IPS DF 4.7 (cell line): ENCODE data around the gene TAS2R60.
"Not testable (repeated sequence)": the region's sequence is repeated elsewhere in the genome, so short reads cannot be mapped to it uniquely, and the experiment has no call there.

Experiments
- DNase-seq: peaks from one replicate; pipeline ENCODE4 v3.0.0-alpha.2; 2013; ENCODE audit warnings: low spot score; ENCODE audit errors: extremely low read depth

The TAS2R60 gene

DNA sequence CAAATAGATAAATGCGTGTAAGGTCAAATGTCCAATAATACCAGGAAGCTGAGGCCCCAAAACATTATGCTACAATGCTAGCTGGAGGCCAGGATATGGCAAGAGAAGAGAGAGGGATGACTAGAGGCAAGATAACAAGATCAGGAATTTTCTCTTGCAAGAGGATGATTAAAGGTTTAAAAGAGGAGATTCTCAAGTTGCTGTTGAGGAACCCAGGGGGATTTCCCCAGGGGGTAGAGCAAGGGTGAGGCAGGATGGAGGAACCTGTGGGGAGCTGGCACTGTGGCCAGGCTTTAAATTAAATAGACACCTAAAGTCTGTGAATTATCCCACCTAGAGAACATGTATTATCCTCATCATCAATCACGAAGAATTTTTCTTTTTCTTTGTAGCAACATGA lies 3.4 kb upstream of the TAS2R60 start:
- no peak for DNase-seq

DNA sequence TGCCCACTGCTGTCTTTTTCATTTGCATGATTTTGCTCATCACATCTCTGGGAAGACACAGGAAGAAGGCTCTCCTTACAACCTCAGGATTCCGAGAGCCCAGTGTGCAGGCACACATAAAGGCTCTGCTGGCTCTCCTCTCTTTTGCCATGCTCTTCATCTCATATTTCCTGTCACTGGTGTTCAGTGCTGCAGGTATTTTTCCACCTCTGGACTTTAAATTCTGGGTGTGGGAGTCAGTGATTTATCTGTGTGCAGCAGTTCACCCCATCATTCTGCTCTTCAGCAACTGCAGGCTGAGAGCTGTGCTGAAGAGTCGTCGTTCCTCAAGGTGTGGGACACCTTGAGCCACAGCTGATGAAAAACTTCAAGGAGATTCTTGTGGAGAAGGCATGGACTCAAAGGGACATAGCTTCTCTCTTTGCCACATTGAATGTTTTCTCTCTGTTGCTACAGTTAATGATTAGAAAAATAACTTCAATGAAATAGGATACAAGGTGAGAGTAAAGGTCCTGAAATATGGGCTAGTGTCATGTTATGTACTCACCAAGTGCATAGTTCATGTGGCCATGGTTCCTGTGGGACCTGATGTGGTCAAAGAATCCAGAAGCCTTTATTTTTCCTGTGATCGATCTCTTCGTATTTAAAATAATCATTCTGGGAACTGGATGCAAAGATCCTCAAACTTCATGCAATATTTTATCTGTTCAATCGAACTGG lies 970 bp downstream of the TAS2R60 start:
- DNase-seq: no peak

DNA sequence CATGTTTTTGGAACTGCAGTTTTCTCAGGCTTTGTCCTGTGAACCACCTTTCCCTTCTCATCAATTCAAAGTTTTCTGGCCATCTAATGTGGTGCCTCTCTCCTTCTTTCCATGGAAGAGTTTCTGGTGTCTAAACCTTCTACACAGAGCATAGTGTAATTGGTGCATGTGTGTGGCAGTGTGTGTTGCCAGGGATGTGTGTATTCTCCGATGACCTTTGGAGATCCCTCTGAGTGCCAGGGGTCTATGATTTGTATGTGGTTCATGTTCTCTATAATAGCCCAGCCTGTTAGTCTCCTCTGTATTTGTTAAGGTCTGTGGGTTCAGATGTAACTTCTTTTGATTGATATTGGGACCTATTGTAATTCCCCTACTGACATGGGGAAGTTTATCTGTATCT lies 1.5 kb downstream of the TAS2R60 start:
- DNase-seq: no peak

DNA sequence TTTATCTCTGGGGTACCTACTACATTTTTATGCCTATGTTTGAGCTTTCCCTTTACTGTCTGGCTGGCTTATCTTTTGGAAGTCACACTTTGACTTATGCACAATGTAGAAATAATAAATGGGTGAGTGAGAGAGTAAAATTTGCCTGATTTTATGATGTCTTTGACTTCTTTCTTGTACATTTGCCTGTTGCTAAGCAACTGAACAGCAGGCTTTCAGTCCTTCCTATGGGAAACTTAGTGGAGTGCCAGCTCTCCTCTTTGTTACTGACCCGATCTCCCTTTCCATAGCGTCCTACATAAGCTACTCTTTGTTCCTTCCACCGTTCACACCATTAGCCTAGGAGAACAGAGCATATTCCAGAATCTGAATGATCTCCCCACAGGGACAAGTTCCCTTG lies 4.2 kb downstream of the TAS2R60 start:
- DNase-seq: no peak

DNA sequence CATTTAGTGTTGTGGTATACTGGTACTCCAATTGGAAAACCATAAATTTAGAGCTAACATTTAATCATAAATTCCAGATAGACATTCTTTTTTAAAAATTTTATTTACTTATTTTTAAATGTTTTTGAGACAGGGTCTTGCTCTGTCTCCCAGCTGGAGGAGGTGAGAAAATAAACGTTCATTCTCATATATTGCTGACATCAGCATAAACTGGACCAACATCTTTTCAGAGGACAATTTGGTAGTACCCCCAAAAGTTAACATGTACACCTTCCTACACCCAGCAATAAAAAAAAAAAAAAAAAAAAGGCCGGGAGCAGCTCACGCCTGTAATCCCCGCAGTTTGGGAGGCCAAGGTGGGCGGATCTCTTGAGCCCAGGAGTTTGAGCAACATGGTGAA lies 5.2 kb downstream of the TAS2R60 start:
- no peak for DNase-seq

DNA sequence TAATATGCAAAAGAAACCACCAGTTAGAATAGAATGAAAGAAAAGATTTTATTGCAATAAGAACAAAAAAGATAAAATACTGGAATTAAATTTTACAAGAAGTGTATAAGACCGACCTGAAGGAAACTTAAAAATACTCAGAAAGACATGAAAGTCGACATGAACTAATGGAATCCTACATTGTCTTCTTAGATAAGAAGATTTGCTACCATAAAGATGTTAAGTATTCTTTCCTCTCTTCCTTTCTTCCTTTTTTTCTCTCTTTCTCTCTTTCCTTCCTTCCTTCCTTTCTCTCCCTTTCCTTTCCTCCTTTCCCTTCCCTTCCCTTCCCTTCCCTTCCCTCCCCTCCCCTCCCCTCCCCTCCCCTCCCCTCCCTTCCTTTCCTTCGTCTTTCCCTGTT lies 6.5 kb downstream of the TAS2R60 start:
- no peak for DNase-seq

DNA sequence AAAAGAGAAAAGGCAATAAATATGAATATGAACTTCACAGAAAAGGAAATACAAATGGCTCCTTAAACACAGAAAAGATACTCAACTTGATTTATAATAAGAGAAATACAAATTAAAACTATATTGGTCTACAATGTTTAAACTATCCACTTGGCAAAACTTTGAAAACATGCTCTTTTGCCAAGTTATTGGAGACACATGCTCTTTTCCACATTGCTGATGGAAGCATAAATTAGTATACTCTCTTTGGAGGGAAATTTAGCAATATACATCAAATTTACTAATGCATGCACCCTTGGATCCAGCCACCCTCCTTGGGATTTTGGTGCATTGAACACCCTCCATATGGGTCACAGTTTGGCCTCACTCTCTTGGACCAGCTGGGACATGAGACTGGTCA lies 7.9 kb downstream of the TAS2R60 start:
- DNase-seq: no peak

DNA sequence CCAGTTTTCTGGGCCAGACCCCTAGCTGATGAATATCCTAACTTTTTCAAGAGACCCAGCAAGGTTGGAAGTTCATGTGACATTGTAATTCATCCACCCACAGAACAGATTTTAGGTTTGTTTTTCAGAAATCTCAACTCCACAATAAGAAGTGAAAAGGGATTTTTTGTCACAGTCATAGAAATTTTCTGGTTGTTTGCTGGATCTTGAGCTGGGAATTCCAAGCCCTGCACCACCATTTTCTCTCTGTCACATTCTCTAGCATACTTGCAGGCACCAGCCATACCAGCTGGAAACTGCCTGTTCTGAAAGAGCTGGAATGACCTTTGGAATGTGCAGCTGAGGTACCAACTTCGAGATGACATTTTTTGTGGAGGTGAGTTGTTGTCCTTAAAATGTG lies 8.5 kb downstream of the TAS2R60 start:
- no peak for DNase-seq

DNA sequence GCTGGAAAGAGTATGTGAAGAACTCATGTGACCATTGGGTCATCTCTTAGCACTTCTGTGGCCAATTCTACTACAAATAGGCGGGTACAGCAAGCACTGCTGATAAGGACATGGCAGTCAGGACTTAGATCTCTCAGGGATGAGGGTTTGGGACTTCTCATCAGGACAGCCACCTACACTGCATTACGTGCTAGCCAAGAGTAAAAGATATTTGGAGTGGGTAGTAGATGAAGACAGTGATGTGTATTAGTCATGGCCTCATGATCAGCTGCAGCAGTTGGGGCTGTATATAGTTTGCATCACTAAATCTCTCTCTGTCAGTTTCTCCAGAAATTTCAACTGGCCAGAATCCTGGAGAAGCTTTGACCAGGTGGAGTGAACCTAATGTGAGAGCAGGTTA lies 9.2 kb downstream of the TAS2R60 start:
- no peak for DNase-seq

DNA sequence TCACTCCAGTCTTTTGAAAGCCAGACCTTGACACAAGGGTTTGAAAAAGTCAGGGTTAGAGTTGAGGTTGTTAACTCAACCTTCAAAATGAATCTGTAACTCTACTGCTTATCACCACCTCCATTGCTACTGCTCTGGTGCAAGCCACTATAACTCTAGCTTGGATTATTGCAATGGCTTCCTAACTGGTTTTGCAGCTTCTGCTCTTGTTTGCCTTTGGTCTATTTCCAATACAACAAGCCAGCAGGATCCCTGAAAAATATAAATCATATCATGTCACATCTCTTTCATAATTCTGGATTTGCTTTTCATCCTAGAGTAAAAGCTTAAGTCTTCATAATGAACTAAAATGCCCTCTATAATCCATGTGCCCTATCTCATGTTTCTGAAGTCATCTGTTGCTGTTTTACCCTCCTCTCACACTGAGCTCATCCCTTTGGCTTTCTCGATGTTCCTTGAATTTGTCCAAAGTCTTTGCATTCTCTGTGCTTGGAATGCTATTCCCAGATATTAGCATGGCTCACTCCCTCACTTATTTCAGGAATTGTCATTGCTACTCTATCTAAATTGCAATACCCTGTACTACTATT lies 10.9 kb downstream of the TAS2R60 start:
- DNase-seq: no peak

DNA sequence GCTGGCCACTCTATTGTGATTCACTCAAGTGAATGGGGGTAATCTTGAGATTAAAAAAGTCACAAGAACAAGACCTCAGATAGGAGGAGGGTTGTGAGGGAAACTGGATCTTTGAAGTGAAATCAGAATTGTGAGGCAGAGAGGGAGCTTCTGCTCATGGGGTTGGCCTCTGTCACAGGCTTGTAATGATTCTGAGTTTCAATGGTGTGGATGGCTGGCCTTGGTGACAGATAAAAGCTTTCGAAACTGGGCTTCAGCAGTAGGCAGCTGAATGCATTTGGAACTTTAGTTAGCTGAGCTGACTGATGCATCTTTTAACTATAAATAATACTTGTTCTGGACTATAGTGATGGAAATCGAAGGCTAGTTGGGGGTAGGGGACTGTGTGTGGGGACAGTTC lies 12.2 kb downstream of the TAS2R60 start:
- no peak for DNase-seq

DNA sequence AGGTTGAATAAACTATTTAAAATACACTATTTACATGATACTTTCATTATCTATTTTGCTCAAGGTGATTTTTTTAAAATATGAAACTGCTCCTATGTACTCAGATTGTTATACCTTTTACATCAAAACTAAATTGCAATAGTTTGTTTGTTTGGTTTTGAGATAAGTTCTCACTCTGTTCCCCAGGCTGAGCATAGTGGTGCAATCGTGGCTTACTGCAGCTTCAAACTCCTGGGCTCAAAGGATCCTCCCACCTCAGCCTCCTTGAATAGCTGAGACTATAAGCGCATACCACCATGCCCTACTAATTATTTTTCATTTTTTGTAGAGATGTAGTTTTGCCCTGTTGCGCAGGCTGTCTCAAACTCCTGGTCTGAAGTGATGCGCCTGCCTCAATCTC lies 12.7 kb downstream of the TAS2R60 start:
- DNase-seq: no peak

DNA sequence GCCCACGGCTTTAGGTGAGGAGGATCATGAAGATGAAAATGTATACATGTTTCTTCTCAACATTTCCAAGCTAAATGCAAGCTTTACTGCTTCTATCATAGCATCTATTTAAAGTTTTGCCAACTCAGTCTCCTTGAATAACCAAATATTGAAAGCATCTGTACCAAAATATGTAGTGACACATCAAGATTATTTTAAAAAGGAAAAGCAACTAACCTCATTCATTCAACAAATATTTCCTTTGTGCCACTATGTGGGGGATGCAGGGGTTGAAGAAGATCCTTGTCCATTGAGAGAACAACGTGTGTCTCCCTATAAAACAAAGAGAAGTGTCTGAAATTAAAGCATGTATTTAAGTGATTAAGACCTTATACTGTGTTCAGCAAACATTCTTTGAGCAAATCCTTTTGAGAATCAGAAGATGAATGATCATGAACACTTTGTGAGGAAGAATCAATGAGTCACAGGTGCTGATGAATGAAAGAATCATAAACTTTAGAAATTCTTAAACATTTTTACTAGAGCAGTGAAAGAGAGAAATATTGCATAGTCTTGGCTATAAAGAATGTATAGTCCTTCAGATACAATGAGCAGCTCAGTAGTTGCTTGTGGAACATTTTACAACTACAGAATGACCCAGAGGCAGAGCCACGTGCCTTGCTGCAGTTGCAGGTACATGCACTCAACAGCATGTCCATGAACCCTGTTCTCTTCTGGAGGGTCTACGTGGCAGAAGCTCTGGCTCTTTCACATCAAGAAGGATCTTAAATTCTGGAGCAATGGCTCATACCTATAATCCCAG lies 13.9 kb downstream of the TAS2R60 start:
- DNase-seq: no peak

DNA sequence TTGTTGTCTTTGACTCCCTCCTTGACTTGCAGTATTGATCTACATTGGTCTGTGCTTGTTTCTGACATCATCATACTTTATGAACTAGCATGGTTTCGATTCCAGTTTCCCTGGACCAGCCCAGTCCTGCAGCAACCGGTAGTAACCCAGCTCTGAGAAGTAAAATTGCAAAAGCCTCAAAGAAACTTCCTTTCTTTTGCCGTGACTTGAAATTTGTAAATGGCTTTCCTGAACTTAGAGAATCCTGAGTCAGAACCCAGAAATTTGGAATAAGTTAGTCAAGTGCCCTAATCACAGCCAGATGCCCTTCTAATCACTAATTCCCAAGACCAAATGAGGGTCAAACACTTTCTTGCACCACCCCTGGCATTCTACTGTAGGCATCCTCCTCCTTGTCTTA lies 15.0 kb downstream of the TAS2R60 start:
- no peak for DNase-seq

DNA sequence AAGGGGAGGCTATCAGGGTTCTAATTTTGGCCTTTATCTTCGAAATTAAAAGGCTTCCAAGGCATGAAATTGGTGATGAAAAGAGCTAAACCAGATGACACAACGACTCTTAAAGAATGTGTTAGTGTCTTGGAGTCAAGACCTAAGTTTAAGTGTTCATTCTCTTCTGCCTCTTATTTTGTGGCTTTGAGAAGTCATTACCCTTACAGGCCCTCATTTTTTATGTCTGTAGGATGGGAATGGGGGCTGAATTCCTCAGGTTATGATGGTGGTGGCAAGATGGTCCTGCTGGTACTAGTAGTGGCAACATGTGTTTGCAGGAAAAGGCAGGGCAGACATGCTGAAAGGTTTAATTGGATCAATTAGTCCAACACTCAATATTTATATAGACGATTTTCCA lies 15.4 kb downstream of the TAS2R60 start:
- no peak for DNase-seq

DNA sequence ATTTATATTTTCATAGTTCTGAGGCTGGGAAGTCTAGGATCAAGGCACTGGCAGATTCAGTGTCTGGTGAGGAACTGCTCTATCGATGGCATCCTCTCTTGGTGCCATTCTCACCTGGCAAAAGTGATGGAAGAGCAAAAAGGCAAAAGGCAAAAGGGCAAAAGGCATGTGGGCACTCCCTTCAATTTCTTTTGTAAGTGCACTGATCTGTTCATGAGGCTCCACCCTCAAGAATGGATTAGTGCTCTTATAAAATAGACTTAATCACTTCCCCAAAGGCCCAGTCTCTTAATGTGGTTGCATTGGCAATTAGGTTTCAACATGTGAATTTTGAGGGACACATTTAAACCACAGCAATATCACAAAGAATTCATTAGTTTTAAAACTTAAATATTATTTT lies 16.1 kb downstream of the TAS2R60 start:
- DNase-seq: no peak

DNA sequence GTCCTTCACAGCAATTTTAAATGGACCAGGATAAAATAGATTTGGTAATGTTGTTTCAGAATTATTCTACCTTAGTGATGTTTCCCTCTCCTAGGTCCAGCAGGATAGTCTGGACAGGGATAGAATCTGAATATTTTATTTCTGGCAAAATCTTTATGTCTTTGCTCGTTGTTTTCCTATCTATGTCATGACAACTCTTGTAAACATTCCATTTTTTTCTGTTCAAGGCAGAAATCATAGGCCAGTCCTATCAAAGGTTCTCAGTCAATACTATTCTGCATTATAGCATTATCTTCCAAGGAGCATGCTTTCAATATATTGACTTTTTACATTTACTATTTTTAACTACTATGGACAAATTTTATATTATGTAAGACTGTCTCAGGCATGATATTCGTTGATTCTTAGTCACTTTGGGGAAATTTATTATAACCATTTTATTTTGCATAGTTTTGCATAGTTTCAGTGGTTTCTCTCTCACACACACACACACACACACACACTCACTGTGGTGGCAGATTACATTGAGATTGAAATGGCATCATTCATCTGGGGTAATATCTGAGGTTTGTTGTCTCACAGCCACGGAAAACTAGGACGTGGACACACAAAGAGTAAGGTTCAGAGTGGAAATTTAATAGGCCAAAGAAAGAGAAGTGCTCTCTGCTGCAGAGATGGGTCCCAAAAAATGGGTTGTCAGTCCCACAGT lies 17.2 kb downstream of the TAS2R60 start:
- no peak for DNase-seq

DNA sequence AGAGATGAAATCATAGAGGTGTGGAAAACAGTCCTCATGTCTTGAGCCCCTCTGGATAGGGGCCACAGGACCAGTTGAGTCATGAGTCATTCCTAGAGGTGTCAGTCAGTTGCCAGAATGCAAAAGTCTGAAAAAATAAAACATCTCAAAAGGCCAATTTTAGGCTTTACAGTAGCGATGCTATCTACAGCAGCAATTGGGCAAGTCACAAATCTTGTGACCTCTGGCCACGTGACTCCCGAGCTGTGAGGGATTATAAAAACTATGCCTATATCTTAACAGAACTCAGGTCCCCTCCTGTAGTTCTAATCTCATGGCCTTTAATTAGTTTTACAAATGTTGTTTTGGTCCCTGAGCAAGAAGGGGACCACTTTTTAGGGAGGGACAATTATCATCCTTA lies 18.8 kb downstream of the TAS2R60 start:
- DNase-seq: no peak

DNA sequence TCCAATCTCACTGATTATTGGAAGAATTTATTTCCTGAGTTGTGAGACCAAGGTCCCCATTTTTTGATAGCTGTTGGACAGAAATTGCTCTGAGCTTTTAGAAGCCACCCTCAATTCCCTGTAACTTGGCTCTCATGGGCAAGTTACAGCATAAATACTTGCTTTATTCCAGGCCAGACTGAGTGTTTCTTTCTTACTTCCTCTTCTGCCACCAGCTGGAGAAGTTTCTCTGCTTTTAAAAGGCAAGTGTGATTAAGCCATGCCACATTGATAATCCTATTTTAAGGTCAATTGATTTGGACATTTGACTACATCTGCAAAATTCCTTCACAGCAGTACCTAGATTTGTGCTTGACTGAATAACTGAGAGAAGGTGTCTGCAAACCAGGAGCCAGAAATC lies 20.3 kb downstream of the TAS2R60 start:
- no peak for DNase-seq

DNA sequence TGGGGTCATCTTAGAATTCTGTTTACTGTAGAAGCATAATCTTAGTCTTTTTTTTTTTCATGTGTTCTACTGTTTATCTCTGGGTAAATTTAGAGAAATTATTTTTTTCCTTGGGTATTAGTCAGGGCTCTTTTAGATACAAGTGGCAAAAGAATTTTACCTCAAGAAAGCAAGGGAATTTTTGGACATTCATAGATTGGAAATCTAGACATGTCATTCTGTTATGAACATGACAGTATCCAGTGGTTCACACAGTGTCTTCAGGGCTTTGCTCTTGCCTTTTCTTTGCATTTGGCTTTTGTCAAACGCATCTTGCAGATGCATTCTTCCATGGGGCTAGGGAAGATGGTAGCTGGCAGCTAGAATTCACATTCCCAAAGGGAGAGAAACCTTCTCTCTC lies 20.7 kb downstream of the TAS2R60 start:
- DNase-seq: no peak

DNA sequence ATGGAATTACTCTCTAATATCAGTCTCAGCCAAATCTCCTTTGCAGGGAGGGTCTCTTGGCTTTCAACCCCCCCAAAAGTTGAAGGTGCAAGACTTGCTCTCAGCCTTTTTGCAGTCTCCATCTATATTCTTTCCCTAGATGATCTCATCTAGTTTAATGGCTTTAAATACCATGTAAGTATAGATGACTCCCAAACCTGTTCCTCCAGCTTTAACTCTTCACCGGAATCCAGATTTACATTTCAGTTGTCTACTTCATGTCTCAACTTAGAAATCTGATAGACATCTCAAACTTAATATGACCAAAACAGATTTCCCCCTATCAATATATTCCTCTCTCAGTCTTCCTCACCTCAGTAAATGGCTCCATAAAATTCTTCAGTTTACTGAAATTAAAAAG lies 24.5 kb downstream of the TAS2R60 start:
- DNase-seq: no peak

DNA sequence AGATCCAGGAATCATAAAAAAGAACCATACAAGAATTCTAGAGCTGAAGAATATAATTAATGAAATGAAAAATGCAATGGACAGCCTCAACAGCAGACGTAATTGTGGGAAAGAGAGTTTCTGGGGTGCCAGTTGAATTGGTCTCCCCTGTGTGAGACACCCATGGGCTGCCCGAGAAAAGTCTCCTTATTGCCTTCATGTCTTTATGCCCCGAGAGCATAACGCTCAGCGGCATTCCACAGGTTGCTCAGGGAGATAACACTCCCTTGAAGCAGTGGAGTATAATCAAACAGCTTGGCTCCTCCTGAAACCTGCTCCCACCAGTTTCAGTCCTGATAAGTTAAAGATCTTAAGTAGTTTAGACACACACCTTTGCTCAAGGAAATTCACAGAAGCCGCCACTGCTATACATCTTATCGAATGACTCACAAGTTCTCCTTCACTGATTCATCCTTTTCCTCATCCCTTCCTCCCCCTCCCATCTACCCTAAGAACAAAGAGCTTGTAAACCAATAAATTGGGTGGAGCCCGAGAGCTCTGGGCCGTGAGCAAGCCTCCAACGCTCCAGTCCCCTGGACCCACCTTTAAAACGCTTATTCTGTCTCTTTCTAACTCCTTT lies 28.9 kb downstream of the TAS2R60 start:
- DNase-seq: not testable (repeated sequence)
